ENCODE results near the gene SUSD6.
A peak's percentile ranks its signal among the peaks of the same experiment; 100 is the strongest.
"Not testable (repeated sequence)": the region's sequence is repeated elsewhere in the genome, so short reads cannot be mapped to it uniquely, and the experiment has no call there.

The SUSD6 gene

GRCh38 chr14:69625299-69626131 is 14.1 kb downstream of the SUSD6 start:
- DNase-seq: peak in 1 of 2 donors; percentile 76

- DNase-seq: no peak
Measured at GRCh38 chr14:69626132-69626500, 14.7 kb downstream of the SUSD6 start.

GRCh38 chr14:69629225-69630127 is 18.1 kb downstream of the SUSD6 start:
- no peak for DNase-seq

GRCh38 chr14:69630360-69630759 is 19.0 kb downstream of the SUSD6 start:
- DNase-seq: no peak

- no peak for DNase-seq
Measured at GRCh38 chr14:69631509-69631908, 20.1 kb downstream of the SUSD6 start.

- peak in 1 of 2 donors; percentile 15 for DNase-seq
Measured at GRCh38 chr14:69632164-69632563, 20.8 kb downstream of the SUSD6 start.

GRCh38 chr14:69632593-69633151 is 21.3 kb downstream of the SUSD6 start:
- DNase-seq: no peak

- no peak for DNase-seq
Measured at GRCh38 chr14:69633238-69633637, 21.8 kb downstream of the SUSD6 start.

GRCh38 chr14:69635981-69636639 is 24.7 kb downstream of the SUSD6 start:
- DNase-seq: no peak

GRCh38 chr14:69636718-69637480 is 25.5 kb downstream of the SUSD6 start:
- no peak for DNase-seq

- DNase-seq: no peak
Measured at GRCh38 chr14:69637503-69638031, 26.2 kb downstream of the SUSD6 start.

- DNase-seq: no peak
Measured at GRCh38 chr14:69640931-69641330, 29.5 kb downstream of the SUSD6 start.

GRCh38 chr14:69642212-69642793 is 30.9 kb downstream of the SUSD6 start:
- not testable (repeated sequence) for DNase-seq

GRCh38 chr14:69643430-69644200 is 32.2 kb downstream of the SUSD6 start:
- peak in 1 of 2 donors; percentile 51 for DNase-seq

- no peak for DNase-seq
Measured at GRCh38 chr14:69644814-69645213, 33.4 kb downstream of the SUSD6 start.

GRCh38 chr14:69647213-69647612 is 35.8 kb downstream of the SUSD6 start:
- DNase-seq: no peak

GRCh38 chr14:69647642-69648041 is 36.2 kb downstream of the SUSD6 start:
- not testable (repeated sequence) for DNase-seq

- DNase-seq: peak in 1 of 2 donors; percentile 17
Measured at GRCh38 chr14:69648480-69649451, 37.4 kb downstream of the SUSD6 start.

- DNase-seq: no peak
Measured at GRCh38 chr14:69650948-69651369, 39.6 kb downstream of the SUSD6 start.
